NCI-H69 (cell line): ENCODE data around the gene ACTN1.

ENCODE experiments used
- DNase-seq: peaks from one replicate; lab custom pipeline; 2025; lab: John Stamatoyannopoulos, UW

Gene ACTN1

GRCh38 chr14:68824207-68824516, 154.9 kb downstream of the ACTN1 start:
- DNase-seq = no peak
